GM19238 (cell line): ENCODE data around the gene NSL1.
"Not testable (repeated sequence)": the region's sequence is repeated elsewhere in the genome, so short reads cannot be mapped to it uniquely, and the experiment has no call there.

Source experiments
- DNase-seq: peaks from one replicate; pipeline ENCODE4 v3.0.0; 2011; ENCODE audit warnings: low spot score; ENCODE audit not compliant: insufficient read length

Gene NSL1

DNA sequence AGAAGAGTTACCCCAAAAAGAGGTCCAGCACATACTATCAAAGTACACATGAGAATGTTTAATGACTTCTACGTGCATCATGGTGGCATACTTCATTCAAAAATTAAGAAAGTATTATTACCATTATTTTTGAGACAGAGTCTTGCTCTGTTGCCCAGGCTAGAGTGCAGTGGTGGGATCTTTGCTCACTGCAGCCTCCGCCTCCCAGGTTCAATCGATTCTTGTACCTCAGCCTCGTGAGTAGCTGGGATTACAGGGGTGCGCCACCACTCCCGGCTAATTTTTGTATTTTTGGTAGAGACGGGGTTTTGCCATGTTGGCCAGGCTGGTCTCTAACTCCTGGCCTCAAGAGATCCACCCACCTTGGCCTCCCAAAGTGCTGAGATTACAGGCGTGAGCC is 79.6 kb downstream of the NSL1 start:
- DNase-seq = not testable (repeated sequence)

DNA sequence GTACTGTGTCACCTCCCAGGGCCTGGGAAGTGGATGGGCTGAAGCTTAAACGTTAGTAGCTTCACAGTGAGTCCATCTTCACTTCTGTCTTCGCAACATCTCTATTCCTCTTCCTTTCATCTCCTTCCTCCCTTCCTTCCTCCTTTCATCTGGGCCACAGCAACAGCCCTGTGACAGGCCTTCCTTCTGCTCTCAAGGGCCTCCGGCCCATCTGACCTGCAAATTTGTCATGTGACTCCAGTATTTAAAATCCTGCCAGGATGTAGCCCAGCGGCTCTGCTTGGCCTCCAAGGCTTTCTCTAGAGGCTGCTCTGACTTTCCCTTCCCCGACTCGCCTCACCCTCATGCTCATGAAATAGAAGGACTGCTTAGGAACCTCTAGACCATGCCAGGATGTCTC is 81.0 kb downstream of the NSL1 start:
- no peak for DNase-seq

DNA sequence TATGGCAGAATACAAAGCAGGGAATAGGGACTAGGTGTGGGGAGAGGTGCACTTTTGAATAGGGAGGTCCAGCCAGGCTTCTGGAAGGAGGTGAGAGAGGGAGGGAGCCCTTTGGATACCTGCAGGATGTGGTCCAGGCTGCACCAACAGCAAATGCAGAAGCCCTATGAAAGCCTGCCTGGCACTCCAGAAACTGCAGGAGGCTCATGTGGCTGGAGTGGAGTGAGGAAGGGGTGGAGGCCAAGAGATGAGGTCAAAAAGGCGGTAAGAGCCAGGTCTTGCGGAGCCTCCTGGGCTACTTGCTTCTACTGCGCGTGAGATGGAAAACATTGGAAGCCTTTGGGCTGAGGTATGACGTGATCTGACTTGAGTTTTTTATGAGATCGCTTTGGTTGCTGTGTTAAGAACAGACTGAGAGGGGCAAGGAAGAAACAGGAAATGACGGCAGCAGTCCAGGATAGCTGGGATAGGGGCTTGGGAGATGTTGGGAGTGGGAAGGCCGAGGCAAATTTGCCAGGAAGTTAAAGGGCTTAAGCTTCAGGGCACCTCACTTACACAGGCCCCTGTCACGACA is 87.5 kb downstream of the NSL1 start:
- DNase-seq = no peak

DNA sequence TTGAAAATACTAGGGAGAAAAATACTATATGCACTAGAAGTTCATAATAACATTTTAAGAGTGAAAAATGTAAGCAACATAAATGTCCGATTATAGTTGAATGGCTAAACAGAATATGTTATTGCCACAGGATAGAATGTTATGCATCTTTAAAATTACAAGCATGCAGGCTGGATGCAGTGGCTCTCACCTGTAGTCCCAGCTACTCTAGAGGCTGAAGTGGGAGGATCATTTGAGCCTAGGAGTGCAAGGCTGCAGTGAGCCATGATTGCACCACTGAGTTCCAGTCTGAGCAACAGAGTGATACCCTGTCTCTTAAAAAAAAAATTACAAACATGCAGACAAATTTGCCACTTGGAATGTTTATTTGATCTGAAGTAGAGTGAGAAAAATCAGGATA is 88.9 kb downstream of the NSL1 start:
- no peak for DNase-seq

DNA sequence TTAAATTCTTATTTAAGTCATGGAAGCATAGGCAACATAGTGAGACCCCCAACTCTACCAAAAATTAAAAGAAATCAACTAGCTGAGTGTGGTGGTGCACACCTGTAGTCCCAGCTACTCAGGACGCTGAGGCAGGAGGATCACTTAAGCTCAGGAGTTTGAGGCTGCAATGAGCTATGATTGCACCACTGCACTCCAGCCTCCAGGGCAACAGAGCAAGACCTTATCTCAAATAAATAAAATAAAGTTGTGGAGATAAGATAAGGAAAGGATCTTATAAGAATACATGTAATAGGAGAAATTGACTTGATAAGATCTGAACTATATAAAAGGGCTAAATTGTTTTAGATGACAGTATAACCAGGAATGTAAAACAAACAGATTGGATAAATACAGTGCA is 89.7 kb downstream of the NSL1 start:
- DNase-seq = no peak

DNA sequence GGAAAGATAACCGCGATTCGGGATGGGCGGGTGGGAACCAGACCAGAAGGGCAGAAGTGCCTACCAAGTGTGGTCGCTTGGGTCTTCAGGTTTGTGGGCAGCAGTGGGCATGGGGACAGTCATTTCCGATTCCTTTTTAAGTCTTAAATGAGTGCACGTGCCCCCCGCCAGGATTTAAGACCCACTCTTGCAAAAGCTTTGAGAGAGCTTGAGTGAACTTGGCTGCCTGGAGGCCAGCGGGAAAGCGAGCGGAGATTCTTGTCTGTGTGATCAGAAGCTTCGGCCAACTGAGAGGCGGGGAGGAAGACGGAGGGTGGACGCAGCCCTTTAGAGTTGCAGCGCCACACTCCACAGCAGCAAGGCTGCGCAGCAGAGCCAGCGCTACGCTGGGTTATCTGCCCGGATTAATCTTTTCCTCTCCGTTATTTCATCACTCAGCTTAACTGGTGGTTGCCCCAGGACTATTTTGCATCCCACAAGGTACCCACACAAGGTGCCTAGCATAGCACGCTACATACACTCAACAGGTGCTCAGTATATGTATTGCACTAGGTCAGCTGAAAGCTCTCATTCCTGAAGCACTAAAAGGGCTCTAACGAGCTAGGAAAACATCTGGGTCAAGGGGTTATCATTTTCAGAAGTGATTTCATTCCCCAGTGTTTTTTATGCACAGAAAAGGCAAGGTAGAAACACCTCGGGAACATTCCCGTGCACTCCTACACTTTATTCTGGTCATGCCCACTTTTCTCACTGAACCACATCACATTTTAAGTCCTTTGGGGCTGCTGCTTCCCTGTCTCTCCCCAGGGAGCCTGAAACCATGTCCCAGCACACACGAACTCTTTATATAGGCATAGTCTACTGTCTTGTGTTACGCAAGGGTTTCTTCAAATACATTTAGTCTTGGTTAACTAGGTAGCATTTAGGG is 90.4 kb downstream of the NSL1 start:
- DNase-seq = no peak

DNA sequence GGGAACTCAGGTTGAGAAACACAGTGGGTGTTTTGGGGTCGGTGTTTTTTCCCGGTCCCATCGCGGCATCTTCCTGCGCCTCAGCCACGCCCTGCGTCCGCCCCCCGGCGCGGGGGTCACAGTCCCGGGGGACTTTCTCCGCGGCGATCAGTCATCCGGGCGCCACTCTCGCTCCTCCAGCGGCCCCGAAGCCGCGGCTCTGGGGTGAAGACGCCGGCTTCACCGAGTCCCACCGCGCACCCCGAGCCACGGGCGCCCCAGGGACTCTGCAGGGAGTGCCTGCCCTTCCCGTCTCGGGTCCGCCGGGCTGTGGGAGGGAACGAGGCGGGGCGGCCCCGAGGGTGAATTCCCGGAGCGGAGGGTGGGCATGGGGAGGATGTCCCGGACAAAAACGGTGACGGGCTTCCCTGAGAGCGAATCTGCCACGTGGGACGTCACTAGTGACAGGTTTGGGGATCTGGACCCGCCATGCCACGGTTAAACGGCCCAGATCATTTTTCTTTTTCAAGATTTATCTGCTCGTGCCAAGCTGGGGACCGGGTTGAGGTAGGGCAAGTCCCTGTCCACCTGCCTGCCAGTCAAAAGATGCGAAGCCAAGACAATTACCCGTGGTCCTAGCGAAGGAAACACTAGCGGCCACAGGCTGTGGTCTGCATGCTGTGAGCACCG is 91.2 kb downstream of the NSL1 start:
- peak; percentile 37 for DNase-seq

DNA sequence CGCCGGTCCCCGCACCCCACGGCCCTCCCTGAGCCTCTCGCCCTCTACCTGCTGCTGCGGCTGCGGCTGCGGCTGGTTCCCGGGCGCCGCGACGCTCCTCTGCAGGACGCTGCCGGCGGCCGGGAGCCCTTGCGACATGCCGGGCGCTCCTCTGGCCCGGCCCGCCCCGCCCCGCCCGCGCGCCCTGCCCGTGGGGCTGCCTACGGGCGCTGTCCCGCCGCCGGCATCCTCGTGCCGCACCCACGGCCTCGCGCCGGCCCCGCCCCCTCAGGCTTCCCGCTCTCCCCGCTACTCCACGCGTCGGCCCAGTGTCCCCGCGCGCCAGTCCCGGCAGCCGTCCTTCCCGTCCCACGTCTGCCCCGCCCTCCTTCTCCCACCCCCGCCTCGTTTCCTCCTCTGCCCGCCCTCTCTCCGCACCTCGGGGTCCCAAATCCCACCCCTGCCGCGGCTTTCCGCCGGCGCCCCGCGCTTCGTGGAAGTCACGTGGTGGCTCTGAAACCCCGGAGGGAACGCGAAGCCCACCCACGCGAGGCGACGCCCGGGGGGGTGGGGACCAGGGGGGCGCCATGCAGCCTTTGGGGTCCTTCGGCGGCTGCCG is 91.9 kb downstream of the NSL1 start, which contains the start of gene BATF3:
BATF3 (minus strand) TSS at position 216 of the 598 bp plus-strand sequence; CDS start at position 138, 78 bp downstream.
- DNase-seq = peak; percentile 31

DNA sequence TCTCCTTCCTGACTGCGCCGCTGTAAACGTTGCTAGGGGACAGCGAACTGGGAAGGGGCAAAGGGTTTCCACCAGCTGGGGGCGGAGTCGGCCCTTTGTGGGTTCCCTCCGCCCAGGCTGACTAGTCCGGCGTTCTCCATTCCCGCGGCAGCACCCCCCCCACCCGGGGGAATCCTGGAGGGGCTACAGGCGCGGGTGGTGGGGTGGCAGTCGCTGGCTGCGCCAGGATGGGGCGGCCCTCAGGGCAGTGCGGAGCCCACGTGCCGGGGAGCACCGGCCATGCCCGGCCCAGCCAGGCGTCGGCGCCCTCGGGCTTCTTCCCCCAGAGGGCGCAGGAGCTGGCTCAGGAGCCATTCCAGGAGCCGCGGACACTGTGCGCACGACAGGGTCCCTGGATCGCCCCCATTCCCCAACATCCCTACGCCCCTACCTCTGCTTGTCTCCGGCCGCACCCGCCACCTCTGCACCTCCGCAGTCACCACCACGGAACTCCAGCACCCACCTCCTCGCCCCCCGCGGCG is 92.4 kb downstream of the NSL1 start:
- peak; percentile 58 for DNase-seq

DNA sequence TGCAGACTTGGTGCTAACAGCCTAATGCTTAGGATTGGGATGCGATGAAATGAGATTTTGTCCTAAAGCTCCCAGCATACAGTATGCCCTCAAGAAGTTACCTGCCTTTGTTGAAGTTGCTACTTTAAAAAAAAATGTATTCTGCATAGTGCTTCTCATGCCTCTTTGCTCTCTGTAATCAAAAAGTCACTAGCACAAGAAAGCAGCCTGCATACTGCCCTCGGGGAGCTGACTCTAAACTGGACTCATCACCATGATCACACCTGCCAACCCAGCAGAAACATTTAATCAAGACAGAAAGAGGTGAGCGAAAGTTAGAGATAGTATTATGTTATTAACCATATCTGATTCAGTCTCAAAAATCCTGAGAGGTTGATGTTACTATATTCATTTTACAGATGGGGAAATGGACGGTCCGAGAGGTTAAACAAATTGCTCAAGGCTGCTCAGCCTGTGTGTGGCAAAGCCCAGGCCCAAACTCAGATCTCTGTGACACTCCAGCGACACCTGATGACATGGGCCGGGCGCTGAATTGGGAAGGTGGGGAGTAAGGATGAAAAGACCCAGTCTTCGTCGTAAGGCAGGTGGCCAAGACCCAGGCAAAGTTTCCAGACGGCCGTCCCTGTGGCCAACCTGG is 93.0 kb downstream of the NSL1 start:
- DNase-seq = no peak

DNA sequence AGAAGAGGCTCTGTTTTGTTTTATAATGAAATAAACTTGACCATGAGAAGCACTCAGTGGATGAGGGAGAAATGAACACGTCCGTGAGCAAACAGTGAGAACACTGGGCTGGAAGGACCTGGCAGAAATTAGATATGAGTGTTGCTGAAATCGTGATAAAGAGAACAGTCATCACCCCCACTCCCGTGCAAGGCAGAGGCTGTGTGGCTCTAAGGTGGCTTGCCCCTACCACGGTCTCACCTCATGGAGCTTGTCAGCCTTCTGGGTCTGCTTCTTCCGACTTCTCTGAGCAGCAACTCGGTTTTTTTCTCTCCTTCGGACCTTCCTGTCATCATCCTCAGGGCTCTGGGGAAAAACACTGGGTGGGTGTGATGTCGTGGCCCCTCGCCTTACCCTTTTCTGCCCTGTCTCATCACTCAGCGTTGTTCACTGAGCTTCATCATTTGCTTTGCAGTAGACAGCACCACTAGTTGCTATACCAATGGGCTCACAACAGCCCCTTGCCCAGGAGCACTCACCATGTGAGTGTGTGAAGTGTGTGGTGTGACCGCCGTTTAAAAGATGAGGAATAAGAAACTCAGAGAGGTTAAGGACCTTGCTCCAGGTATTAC is 94.8 kb downstream of the NSL1 start:
- no peak for DNase-seq

DNA sequence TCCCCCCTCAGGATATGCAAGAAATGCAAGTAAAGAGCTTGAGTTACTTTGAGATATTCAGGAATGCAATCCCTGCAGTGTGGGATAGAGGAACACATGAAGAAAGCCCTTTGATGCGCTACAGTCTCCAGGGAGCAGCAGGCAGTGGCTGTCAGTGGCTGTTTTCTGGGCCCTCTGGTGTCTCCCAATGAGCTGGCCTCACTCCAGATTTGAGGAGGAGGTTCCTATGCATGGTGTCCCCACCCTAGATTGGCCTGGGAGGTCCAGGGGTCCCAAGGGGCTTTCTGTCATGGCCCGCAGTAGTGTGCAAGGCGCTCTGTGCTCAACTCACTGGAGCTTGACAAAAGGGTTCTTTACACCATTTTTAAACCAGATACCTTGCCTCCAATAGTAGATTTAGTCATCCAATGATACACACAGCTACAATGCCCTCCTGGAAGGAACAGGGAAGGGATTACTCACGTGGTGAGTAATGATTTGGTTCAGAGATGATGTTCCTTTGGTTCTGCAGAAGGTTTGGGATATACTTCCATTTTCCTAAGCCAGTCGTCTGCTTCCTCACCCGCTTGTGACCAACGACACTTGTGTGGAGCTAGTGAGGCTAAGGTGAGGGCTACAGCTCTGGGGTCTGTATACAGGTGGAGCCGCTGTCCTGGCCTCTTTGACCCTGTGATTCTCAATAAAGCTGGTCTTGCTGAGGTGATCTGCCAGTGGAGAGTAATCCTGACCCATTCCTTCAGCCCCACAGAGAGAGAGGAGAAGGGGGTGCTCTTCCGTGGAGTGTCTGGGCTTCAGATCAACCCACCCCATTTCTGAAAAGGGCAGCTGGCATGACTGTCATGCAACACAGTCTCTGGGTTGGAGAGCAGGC is 98.6 kb downstream of the NSL1 start:
- DNase-seq = no peak

DNA sequence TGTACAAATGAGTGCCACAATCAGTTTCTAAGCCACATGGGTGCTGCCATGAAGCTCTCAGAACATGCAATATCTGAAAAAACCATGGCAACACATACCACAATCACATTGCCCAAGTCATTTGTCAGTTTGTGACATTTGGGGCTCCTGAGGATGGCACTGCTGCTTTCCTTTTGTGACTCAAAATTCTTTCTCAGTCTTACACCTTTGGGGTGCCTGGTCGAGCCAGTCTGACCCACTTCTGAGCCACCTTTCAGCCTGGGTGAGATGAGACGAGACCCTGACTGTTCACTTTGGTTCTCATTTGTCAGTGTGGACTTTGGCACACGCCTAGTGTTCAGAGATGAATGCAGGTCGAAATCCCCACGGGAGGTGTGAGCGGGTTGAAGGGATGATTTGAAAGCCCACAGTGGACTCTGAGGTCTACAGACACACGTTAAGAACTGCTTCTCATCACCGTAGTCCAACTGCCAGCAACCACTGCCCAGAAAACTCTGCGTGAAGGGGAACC is 100.0 kb downstream of the NSL1 start:
- no peak for DNase-seq

DNA sequence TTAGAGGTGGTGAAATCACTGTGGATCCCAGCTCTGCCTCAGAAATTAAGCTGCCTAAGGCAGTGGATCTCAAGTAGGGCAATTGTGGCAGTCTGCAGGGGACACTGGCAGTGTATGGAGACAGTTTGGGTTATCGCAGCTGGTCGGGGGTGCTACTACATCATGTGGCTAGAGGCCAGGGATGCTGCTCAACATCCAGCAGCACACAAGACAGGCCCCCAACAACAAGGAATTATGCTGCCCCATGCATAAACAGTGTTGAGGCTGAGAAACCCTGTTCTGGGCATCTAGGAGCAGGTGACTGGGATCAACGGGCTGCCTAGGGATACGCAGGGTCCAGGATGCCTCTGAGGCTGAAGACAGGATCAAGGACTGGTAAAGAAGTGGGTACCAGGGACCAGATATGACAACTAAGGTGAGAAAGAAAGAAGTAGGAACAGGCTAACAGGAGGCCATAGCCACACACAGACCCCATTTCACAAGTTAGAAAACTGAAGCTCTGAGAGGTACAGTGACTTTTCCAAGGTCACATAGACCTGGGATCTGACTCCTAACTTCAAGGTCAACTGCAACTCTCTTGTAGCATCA is 100.7 kb downstream of the NSL1 start:
- no peak for DNase-seq

DNA sequence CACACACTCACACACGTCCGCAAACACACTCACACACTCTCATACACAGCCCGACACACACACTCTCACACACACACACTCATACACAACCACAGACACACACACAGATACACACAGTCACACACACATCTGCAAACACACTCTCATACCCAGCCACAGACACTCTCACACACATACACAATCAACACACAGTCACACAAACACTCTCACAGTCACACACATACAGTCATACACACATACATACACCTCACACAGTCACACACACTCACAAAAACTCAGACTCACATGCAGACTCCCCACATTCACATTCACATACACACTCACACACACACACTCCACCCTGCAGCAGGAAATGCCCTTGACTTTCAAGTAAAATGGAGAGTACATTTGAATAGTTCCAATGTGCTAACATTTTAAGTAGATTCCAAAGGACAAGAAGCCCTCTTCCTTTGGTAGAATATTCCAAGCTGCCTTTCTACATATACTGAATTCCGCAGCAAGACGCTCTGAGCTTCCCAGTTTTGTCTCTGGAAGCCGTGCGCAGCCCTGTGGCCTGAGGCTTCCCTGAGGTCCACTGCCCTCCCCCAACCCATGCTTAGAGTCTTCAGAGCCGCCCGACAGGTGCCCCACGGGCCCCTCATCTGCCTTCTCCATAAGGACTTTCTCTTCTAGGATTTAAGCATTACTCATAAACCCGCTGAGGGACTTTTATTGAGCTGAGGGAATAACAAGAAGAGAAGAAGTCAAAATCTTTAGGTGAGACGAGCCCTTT is 101.6 kb downstream of the NSL1 start:
- no peak for DNase-seq

DNA sequence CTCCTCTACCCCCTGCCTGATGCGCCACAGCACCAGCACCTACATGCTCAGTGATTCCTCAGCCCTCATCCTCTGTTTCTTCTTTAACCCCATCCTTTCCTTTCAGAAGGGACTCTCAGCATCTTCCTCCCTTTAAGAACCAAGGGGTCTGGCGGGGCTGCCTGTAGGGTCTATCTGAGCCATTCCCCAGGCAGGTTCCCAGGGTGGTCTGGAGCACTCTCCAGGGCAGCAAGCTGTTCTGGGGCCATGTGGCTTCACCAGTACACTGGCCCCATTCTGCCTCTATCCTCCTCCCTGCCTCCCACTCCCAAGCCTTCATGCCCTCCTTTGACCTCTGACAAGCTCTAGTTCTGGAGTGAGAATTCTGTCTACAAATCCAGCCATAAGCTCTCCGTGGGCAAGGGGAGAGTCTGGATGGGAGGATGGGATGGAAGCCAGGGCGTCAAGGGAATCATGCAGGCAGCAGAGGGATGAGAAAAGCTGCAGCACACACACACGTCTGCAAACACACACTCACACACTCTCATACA is 102.3 kb downstream of the NSL1 start:
- no peak for DNase-seq

DNA sequence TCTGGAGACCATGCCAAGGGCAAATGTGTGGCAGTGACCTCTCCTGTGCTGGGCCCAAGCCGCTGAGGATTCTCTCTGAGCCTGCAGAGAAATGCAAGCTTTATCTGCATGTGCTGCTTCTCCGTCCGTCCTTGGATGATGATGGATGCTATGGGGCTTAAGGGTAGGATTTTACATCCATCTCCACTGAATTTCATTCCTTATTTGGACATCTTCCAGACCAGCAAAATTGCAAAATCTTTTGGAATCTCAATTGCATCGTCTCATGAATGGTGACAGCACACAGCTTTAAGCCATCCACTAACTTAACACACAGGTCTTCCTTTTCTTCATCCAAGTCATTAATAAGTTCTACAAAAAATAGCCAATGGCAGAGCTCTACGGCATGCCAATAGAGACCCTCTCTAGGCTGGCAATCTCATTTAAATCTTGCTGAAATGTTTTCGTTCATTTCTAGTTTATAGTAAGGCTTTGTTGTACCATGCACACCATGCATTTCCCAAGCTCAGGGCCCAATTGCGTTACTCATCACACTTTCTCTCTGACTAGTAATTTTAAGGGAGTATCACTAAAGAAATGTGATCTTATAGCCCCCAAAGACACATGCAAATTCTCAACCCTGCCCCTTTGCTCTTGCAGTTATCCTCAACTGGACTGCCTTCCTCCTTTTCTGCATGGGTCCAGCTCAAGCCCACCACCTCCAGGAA is 103.1 kb downstream of the NSL1 start:
- DNase-seq = no peak

DNA sequence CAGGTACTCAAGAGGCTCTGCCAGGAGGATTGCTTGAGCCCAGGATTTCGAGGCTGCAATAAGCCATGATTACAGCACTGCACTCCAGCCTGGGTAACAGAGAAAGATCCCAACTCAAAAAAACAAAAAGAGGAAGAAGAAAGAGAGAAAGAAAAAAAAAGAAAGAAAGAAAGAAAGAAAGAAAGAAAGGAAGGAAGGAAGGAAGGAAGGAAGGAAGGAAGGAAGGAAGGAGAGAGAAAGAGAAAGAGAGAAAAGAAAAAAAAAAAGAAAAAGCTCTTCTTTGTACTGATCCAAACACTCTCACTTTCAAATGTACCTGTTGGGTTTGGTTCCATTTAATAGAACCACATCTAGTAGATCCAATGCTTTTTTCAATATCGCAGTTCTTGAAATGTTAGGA is 103.8 kb downstream of the NSL1 start:
- DNase-seq = no peak
